ENCODE data around the gene OR4N2.
"Not testable (repeated sequence)": the region's sequence is repeated elsewhere in the genome, so short reads cannot be mapped to it uniquely, and the experiment has no call there.

OR4N2 gene

GRCh38 chr14:19838433-19838832, 34.9 kb downstream of the OR4N2 start:
- no peak for DNase-seq

- no peak for DNase-seq
These were observed 47.8 kb downstream of the OR4N2 start for GRCh38 chr14:19851365-19851764.

- not testable (repeated sequence) for DNase-seq
These were observed 62.6 kb downstream of the OR4N2 start for GRCh38 chr14:19866061-19866669.

- DNase-seq: no peak
These were observed 69.6 kb downstream of the OR4N2 start for GRCh38 chr14:19873178-19873577.

- no peak for DNase-seq
These were observed 71.3 kb downstream of the OR4N2 start, which contains the start of gene OR4K2 for GRCh38 chr14:19874842-19875241. Gene OR4K2 (plus strand): TSS chr14:19875142. CDS start chr14:19876268, 1,126 bp downstream.

GRCh38 chr14:19878029-19878642, 74.6 kb downstream of the OR4N2 start:
- peak; percentile 22 for DNase-seq
